ENCODE measurements around the gene EID2. TPM values are rescaled to one million over a fixed set of nuclear protein-coding genes. Genes with fewer than 3 reads are reported as not detected.

EID2 gene
- total and polyA plus RNA-seq, 2 of the 8 experiments (the other 6 are each of a cell fraction or from before 2014, with no cell fraction given): 7.8 to 29.6 TPM

DNA sequence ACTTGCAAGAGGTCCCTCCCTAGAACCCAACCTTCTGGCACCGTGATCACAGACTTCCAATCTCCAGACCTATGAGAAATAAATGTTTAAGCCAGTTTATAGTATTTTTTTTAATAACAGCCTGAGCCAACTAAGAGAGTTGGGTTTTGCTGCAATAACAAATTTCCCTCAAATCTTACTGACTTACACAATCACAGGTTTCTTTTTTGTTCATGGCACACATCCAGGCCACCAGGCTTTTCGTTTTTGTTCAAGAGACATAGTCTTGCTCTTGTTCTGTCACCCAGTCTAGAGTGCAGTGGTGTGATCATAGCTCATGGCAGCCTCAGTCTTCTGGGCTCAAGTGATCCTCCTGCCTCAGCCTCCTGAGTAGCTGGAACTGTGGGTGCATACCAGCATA, 27.0 kb downstream of the EID2 start (continued):
- TF ChIP-seq SRF (IDR thresholded peaks at IDR 0.05; ENCODE audit: low read depth, low read length): no peak
